Measurements from ENCODE around the gene PNPLA1.

The PNPLA1 gene

DNA sequence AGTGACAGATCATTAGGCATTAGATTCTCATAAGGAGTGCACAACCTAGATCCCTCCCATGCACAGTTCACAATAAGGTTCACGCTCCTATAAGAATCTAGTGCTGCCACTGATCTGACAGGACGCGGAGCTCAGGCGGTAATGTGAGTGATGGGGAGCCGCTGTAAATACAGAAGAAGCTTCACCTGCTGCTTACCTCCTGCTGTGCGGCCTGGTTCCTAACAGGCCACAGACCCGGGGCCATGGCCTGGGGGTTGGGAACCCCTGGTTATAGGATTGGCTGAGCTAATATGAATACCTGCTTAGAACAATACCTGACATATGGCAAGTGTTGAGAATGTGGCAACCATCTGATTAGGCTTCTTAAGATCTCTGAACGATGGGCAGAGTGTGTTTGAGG is 2.4 kb downstream of the PNPLA1 start:
- Histone ChIP-seq H3K27me3 (ENCODE audit: control insufficient read depth in 1 of 2, insufficient read depth in 2 of 2, low read length in 2 of 2) (peaks cover 13 to 31% of the 10 kb centered on the region in 2 donors), H3K4me1 (ENCODE audit: control insufficient read depth, insufficient read depth, low read length) (peaks cover 2% of the 10 kb centered on the region), H3K9me3 (ENCODE audit: control insufficient read depth in 2 of 2, low read length in 2 of 2) (no peaks in the 10 kb centered on the region), H3K27ac (ENCODE audit: low read length) (no peak overlapping the region), H3K9ac (ENCODE audit: low read length in 2 of 2) (no peak overlapping the region), H3K4me3 (ENCODE audit: low read length in 2 of 2) (no peak overlapping the region), H3K36me3 (ENCODE audit: control insufficient read depth in 2 of 2, insufficient read depth in 2 of 2, low read length in 2 of 2) (no peaks in the 10 kb centered on the region)

DNA sequence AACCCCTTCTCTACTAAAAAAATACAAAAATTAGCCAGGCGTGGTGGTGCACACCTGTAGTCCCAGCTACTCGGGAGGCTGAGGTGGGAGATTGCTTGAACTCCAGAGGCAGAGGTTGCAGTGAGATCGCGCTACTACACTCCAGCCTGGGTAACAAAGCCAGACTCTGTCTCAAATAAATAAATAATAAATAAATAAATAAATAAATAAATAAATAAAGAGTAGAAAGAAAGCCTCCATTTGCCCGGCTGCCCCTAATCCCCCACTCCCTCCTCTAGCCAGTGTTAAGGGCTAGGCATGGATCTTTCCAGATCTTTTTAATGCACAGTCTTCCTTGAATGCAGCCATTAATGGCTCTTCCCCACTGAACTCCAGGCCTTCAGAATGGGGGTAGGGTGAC is 3.2 kb downstream of the PNPLA1 start:
- Histone ChIP-seq H3K9ac (ENCODE audit: low read length in 2 of 2) (no peak overlapping the region), H3K9me3 (ENCODE audit: control insufficient read depth in 2 of 2, low read length in 2 of 2) (no peaks in the 10 kb centered on the region), H3K4me3 (ENCODE audit: low read length in 2 of 2) (no peak overlapping the region), H3K27me3 (ENCODE audit: control insufficient read depth in 1 of 2, insufficient read depth in 2 of 2, low read length in 2 of 2) (peaks cover 15 to 29% of the 10 kb centered on the region in 2 donors), H3K4me1 (ENCODE audit: control insufficient read depth, insufficient read depth, low read length) (peaks cover 2% of the 10 kb centered on the region), H3K27ac (ENCODE audit: low read length) (no peak overlapping the region), H3K36me3 (ENCODE audit: control insufficient read depth in 2 of 2, insufficient read depth in 2 of 2, low read length in 2 of 2) (no peaks in the 10 kb centered on the region)

DNA sequence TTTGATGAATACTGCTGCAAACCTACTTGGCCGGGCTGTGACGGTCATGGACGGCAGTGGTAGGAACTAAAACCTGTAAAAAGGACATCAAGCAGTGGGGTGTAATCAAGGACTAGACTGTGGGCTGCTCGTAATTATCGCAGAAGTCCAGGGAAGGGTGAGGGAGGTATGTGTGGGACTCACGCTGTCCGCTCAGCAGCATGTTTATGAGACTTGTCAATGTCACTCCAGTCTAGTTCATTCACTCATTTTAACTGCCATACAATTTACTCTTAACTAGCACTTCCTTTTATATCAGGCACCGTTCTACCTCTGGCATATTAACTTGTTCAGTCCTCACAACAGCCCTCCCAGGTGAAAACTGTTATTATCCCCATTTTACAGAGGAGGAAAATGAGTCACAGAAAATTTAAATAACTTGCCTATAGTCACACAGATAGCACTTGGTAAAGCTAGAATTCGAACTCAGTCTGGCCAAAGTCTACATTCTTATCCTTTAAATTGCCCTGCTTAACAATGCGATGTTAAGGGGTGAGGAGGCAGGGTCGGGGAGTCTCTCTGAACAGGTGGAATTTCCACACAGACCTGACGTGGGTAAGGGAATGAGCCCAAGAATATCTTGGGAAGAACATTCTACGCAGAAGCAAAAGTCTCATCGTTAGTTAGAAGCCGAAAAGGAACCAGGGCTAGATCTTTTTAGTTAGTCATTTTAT is 4.1 kb downstream of the PNPLA1 start:
- Histone ChIP-seq H3K4me3 (ENCODE audit: low read length in 2 of 2) (no peak overlapping the region), H3K9ac (ENCODE audit: low read length in 2 of 2) (no peak overlapping the region), H3K27me3 (ENCODE audit: control insufficient read depth in 1 of 2, insufficient read depth in 2 of 2, low read length in 2 of 2) (peaks cover 15 to 28% of the 10 kb centered on the region in 2 donors), H3K27ac (ENCODE audit: low read length) (no peak overlapping the region), H3K9me3 (ENCODE audit: control insufficient read depth in 2 of 2, low read length in 2 of 2) (no peaks in the 10 kb centered on the region), H3K4me1 (ENCODE audit: control insufficient read depth, insufficient read depth, low read length) (no peaks in the 10 kb centered on the region), H3K36me3 (ENCODE audit: control insufficient read depth in 2 of 2, insufficient read depth in 2 of 2, low read length in 2 of 2) (no peaks in the 10 kb centered on the region)

DNA sequence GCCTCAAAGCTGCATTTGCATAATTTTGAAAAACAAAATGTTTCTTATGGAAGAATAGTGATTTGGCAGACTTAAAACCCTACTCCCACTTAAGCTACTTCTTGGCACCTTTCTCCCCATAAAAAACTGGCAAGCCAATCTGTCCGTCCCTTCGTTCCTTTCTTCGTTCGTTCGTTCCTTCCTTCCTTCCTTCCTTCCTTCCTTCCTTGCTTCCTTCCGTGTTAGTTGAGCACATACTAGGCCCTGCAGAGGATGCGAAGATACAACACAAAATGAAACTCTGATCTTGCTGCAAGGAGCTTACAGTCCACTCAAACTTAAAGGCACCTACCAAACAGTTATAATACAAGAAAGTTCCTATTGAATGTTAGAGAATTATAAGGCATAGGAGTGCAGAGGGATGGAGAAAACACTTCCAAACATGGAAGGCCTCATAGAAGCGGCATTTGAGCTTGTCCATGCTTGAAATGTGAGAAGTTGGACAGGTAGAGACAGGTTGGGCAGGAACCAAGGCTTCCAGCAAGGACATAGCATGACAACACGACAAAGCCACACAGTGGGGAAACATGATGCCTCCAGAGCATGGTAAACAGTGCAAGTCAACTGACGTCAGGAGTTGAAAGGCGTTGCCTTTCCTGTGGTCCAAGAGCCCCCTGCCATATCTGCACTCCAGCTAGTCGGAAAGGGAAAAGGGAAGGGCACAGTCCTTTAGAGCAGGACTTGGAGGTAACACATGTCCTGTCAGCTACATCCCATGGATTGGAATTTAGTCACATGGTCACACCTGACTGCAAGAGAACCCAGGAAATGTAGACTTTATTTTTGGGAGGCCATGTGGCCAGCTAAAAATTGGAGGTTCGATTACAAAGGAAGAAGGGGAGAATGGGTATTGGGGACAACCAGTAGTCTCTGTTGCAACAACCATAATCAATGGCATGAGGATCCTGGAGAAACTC is 7.0 kb downstream of the PNPLA1 start:
- no peaks in the 10 kb centered on the region for H3K4me1 ChIP-seq (ENCODE audit: control insufficient read depth, insufficient read depth, low read length)
- H3K27ac ChIP-seq (ENCODE audit: low read length) = no peak overlapping the region
- H3K9ac ChIP-seq (ENCODE audit: low read length in 2 of 2) = no peak overlapping the region
- no peak overlapping the region for H3K4me3 ChIP-seq (ENCODE audit: low read length in 2 of 2)
- no peaks in the 10 kb centered on the region for H3K36me3 ChIP-seq (ENCODE audit: control insufficient read depth in 2 of 2, insufficient read depth in 2 of 2, low read length in 2 of 2)
- no peaks in the 10 kb centered on the region for H3K9me3 ChIP-seq (ENCODE audit: control insufficient read depth in 2 of 2, low read length in 2 of 2)
- H3K27me3 ChIP-seq (ENCODE audit: control insufficient read depth in 1 of 2, insufficient read depth in 2 of 2, low read length in 2 of 2) = peaks cover 10 to 11% of the 10 kb centered on the region in 2 donors

DNA sequence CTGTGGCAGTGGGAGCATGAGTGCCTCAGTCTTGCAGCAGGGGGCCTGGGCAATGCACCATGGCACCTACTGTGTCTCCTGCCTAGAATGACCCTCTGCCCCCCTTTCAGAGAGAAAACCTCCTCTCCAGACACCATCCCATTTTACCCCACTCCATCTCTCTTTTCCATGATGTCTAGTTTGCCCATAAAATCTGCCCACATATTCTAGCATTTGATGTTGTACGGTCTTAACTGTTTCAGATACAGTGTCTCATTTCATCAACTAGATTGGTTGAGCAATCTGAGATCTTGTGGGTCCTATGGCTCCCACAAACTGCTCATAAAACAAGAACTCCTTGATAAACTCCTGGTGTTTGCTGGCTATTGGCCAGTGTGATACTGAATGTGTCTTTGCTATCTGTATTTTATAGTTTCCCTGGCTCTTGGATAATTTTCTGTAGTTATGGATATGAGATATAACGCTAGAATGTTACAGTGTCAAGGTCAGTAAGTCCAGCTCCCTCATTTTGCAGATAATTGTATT is 8.1 kb downstream of the PNPLA1 start:
- no peaks in the 10 kb centered on the region for H3K36me3 ChIP-seq (ENCODE audit: control insufficient read depth in 2 of 2, insufficient read depth in 2 of 2, low read length in 2 of 2)
- H3K9ac ChIP-seq (ENCODE audit: low read length in 2 of 2) = no peak overlapping the region
- H3K27me3 ChIP-seq (ENCODE audit: control insufficient read depth in 1 of 2, insufficient read depth in 2 of 2, low read length in 2 of 2) = peaks cover 10 to 11% of the 10 kb centered on the region in 2 donors
- no peak overlapping the region for H3K4me3 ChIP-seq (ENCODE audit: low read length in 2 of 2)
- H3K9me3 ChIP-seq (ENCODE audit: control insufficient read depth in 2 of 2, low read length in 2 of 2) = no peaks in the 10 kb centered on the region
- no peaks in the 10 kb centered on the region for H3K4me1 ChIP-seq (ENCODE audit: control insufficient read depth, insufficient read depth, low read length)
- H3K27ac ChIP-seq (ENCODE audit: low read length) = no peak overlapping the region

DNA sequence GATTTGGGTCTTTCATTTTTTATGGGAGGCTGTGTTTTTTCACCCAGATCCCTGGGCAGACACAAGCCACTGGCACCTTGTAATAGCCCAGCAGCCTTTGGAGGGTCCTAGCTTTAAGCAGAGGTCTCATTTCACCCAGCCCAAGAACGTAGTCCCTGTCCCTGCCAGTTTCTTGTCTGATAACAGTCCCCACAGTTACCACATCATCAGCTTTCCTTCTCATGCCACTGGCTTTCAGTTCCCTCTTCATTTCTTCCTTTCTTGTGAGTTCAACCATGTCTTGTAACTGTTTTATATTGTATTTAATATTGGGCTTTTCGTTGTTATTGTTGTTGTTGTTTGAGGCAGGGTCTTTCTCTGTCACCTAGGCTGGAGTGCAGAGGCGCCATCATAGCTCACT is 10.6 kb downstream of the PNPLA1 start:
- Histone ChIP-seq H3K9me3 (ENCODE audit: control insufficient read depth in 2 of 2, low read length in 2 of 2) (no peaks in the 10 kb centered on the region), H3K4me1 (ENCODE audit: control insufficient read depth, insufficient read depth, low read length) (no peaks in the 10 kb centered on the region), H3K9ac (ENCODE audit: low read length in 2 of 2) (no peak overlapping the region), H3K27ac (ENCODE audit: low read length) (no peak overlapping the region), H3K4me3 (ENCODE audit: low read length in 2 of 2) (no peak overlapping the region), H3K36me3 (ENCODE audit: control insufficient read depth in 2 of 2, insufficient read depth in 2 of 2, low read length in 2 of 2) (no peaks in the 10 kb centered on the region), H3K27me3 (ENCODE audit: control insufficient read depth in 1 of 2, insufficient read depth in 2 of 2, low read length in 2 of 2) (peaks cover 12 to 20% of the 10 kb centered on the region in 2 donors)

DNA sequence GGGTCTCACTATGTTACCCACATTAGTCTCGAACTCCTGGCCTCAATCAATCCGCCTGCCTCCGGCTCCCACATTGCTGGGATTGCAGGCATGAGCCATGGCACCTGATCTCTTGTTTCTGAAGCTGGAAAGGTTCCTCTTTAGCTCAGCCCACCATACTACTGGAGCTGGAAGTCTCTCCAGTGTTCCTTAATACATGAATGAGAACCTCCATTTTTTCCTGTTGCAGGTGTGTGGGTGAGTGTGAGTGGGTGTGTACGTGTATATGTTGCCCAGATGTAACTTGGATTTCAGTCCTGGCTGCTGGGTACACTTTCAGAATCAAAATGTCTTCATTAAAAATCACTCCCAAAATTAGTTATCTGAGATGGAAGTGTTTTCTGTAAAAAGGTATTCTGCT is 11.1 kb downstream of the PNPLA1 start:
- H3K9ac ChIP-seq (ENCODE audit: low read length in 2 of 2) = no peak overlapping the region
- H3K4me1 ChIP-seq (ENCODE audit: control insufficient read depth, insufficient read depth, low read length) = no peaks in the 10 kb centered on the region
- no peaks in the 10 kb centered on the region for H3K9me3 ChIP-seq (ENCODE audit: control insufficient read depth in 2 of 2, low read length in 2 of 2)
- no peak overlapping the region for H3K4me3 ChIP-seq (ENCODE audit: low read length in 2 of 2)
- H3K27ac ChIP-seq (ENCODE audit: low read length) = no peak overlapping the region
- peaks cover 16 to 25% of the 10 kb centered on the region in 2 donors for H3K27me3 ChIP-seq (ENCODE audit: control insufficient read depth in 1 of 2, insufficient read depth in 2 of 2, low read length in 2 of 2)
- no peaks in the 10 kb centered on the region for H3K36me3 ChIP-seq (ENCODE audit: control insufficient read depth in 2 of 2, insufficient read depth in 2 of 2, low read length in 2 of 2)

DNA sequence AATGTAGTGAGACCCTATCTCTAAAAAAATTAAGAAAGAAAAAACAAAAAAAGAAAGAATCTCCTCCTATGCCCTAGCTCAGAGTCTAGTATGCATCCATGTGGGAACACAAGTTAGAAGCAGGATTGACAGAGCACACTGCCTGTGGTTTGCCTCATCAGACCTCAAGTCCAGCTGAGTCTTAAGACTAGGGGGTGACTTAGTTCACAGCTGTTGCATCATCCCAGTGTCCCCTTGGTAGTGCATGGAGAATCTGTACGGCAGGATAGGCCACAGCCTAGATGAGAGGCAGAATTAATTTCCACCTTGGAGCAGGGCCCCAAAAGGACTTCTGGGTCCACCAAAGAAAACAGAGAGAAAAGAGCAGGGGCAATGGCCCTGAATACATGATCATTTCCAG is 13.7 kb downstream of the PNPLA1 start:
- H3K36me3 ChIP-seq (ENCODE audit: control insufficient read depth in 2 of 2, insufficient read depth in 2 of 2, low read length in 2 of 2) = no peaks in the 10 kb centered on the region
- H3K9me3 ChIP-seq (ENCODE audit: control insufficient read depth in 2 of 2, low read length in 2 of 2) = no peaks in the 10 kb centered on the region
- H3K27me3 ChIP-seq (ENCODE audit: control insufficient read depth in 1 of 2, insufficient read depth in 2 of 2, low read length in 2 of 2) = peaks cover 14 to 23% of the 10 kb centered on the region in 2 donors
- no peak overlapping the region for H3K4me3 ChIP-seq (ENCODE audit: low read length in 2 of 2)
- peaks cover 3% of the 10 kb centered on the region for H3K4me1 ChIP-seq (ENCODE audit: control insufficient read depth, insufficient read depth, low read length)
- no peak overlapping the region for H3K27ac ChIP-seq (ENCODE audit: low read length)
- H3K9ac ChIP-seq (ENCODE audit: low read length in 2 of 2) = no peak overlapping the region

DNA sequence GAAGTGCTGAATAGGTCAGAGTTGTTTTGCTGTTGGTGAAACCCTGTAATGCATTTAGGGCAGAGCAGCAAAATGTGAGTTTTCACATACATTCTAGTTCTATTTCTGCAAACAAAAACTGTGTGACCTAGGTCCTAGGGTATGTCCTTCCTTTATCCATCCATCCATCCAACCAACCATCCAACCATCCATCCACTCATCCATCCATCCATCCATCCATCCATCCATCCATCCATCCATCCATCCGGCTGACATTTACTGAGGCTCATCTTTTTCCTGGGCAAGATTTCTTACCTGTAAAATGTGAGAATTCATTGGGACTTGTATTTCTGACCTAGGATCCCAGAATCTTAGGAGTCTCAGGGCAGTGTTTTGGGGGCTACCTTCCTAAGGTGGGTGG is 14.5 kb downstream of the PNPLA1 start:
- H3K27me3 ChIP-seq (ENCODE audit: control insufficient read depth in 1 of 2, insufficient read depth in 2 of 2, low read length in 2 of 2) = peaks cover 13 to 23% of the 10 kb centered on the region in 2 donors
- H3K27ac ChIP-seq (ENCODE audit: low read length) = no peak overlapping the region
- H3K9me3 ChIP-seq (ENCODE audit: control insufficient read depth in 2 of 2, low read length in 2 of 2) = no peaks in the 10 kb centered on the region
- no peak overlapping the region for H3K4me3 ChIP-seq (ENCODE audit: low read length in 2 of 2)
- H3K4me1 ChIP-seq (ENCODE audit: control insufficient read depth, insufficient read depth, low read length) = peaks cover 3% of the 10 kb centered on the region
- no peak overlapping the region for H3K9ac ChIP-seq (ENCODE audit: low read length in 2 of 2)
- H3K36me3 ChIP-seq (ENCODE audit: control insufficient read depth in 2 of 2, insufficient read depth in 2 of 2, low read length in 2 of 2) = no peaks in the 10 kb centered on the region

DNA sequence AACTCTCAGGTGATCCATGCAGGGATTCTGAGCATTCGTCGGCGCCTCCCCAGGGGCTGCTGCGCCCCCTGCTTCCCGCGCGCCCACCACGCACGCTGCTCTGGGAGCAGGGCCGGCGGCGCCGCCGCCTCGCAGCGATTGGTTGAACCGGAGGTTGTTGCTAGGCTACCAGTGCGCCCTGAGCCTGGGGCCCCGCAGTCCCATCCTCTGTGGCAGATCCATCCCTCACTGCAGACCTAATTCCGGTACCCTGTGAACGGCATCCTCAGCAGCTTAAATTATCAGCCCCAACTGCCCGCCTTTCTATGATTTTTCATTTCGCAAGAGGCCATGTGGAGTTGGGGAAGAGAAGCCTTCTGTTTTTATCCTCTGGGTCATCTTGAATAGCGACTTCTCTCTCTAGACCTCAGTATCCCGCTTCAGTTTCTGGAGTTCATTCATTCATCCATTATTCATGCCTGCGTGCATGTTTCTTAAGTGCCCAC is 15.4 kb downstream of the PNPLA1 start:
- Histone ChIP-seq H3K27ac (ENCODE audit: low read length) (no peak overlapping the region), H3K9ac (ENCODE audit: low read length in 2 of 2) (no peak overlapping the region), H3K4me3 (ENCODE audit: low read length in 2 of 2) (no peak overlapping the region), H3K27me3 (ENCODE audit: control insufficient read depth in 1 of 2, insufficient read depth in 2 of 2, low read length in 2 of 2) (peaks cover 13 to 21% of the 10 kb centered on the region in 2 donors), H3K36me3 (ENCODE audit: control insufficient read depth in 2 of 2, insufficient read depth in 2 of 2, low read length in 2 of 2) (no peaks in the 10 kb centered on the region), H3K9me3 (ENCODE audit: control insufficient read depth in 2 of 2, low read length in 2 of 2) (no peaks in the 10 kb centered on the region), H3K4me1 (ENCODE audit: control insufficient read depth, insufficient read depth, low read length) (peaks cover 3% of the 10 kb centered on the region)

Measured in stomach smooth muscle (tissue), 2 donors.